DND-41 (cell line): ENCODE measurements around the gene CARD14.

Experiments
- ATAC-seq: fragments of 200-7000 bp; cut with Tn5 transposase; 3 replicates; pipeline ENCODE4 v1.9.1; 2021; ENCODE audit warnings: low read depth; ENCODE audit not compliant: insufficient read depth
- DNase-seq: peaks from one replicate; pipeline ENCODE4 v3.0.0-alpha.2; 2020
- H2AFZ ChIP-seq: 2 replicates; pipeline ENCODE4 v1.6.0; 2012; ENCODE audit warnings: low read depth, low read length
- H3K27ac ChIP-seq: 2 replicates; pipeline ENCODE4 v1.5.1; 2012; ENCODE audit warnings: low read length, inconsistent platforms
- H3K27me3 ChIP-seq: fragments of 200-600 bp; sonication (generic); 2 replicates; pipeline ENCODE4 v1.6.0; 2012; ENCODE audit warnings: low read length, mild to moderate bottlenecking, inconsistent platforms; ENCODE audit not compliant: insufficient read depth, poor library complexity
- H3K36me3 ChIP-seq: 2 replicates; pipeline ENCODE4 v1.5.1; 2012; ENCODE audit warnings: low read length, inconsistent platforms; ENCODE audit not compliant: insufficient read depth
- H3K4me1 ChIP-seq: 2 replicates; pipeline ENCODE4 v1.5.1; 2012; ENCODE audit warnings: mild to moderate bottlenecking, low read length; ENCODE audit not compliant: insufficient read depth
- H3K4me2 ChIP-seq: 2 replicates; pipeline ENCODE4 v1.6.0; 2012; ENCODE audit warnings: mild to moderate bottlenecking, moderate library complexity, low read length, inconsistent platforms; ENCODE audit not compliant: insufficient read depth
- H3K4me3 ChIP-seq, 2 experiments: fragments of 200-600 bp in 1 of 2; shearing (Covaris generic) in 1 of 2; 2 replicates each; pipeline ENCODE4 v1.5.1; 2012 to 2016; ENCODE audit warnings: inconsistent platforms in 2 of 2, low read length in 2 of 2, mild to moderate bottlenecking in 2 of 2, low read depth in 1 of 2, moderate library complexity in 1 of 2
- H3K79me2 ChIP-seq: 2 replicates; pipeline ENCODE4 v1.6.0; 2012; ENCODE audit warnings: low read length, inconsistent platforms; ENCODE audit not compliant: insufficient read depth
- H3K9ac ChIP-seq: 2 replicates; pipeline ENCODE4 v1.6.0; 2012; ENCODE audit warnings: low read depth, mild to moderate bottlenecking, inconsistent platforms, low read length, moderate library complexity
- H3K9me3 ChIP-seq: 2 replicates; pipeline ENCODE4 v1.5.1; 2012; ENCODE audit warnings: low read length, moderate library complexity, mild to moderate bottlenecking, inconsistent platforms; ENCODE audit not compliant: insufficient read depth, severe bottlenecking
- H4K20me1 ChIP-seq: 2 replicates; pipeline ENCODE4 v1.6.0; 2012; ENCODE audit warnings: low read length; ENCODE audit not compliant: insufficient read depth
- EZH2 ChIP-seq: IDR thresholded peaks from 3 replicates; pipeline ENCODE4 v1.6.1; 2012; ENCODE audit warnings: borderline replicate concordance, low read depth, mild to moderate bottlenecking, moderate library complexity, low read length, inconsistent platforms; ENCODE audit not compliant: severe bottlenecking
- TF ChIP-seq, protein P1 (sequence below): IDR thresholded peaks from 2 replicates; pipeline ENCODE4 v1.5.1; 2012; ENCODE audit warnings: borderline replicate concordance, low read length, moderate library complexity, mild to moderate bottlenecking; ENCODE audit not compliant: poor library complexity, severe bottlenecking; ENCODE audit errors: extremely low read depth

CARD14 gene

DNA sequence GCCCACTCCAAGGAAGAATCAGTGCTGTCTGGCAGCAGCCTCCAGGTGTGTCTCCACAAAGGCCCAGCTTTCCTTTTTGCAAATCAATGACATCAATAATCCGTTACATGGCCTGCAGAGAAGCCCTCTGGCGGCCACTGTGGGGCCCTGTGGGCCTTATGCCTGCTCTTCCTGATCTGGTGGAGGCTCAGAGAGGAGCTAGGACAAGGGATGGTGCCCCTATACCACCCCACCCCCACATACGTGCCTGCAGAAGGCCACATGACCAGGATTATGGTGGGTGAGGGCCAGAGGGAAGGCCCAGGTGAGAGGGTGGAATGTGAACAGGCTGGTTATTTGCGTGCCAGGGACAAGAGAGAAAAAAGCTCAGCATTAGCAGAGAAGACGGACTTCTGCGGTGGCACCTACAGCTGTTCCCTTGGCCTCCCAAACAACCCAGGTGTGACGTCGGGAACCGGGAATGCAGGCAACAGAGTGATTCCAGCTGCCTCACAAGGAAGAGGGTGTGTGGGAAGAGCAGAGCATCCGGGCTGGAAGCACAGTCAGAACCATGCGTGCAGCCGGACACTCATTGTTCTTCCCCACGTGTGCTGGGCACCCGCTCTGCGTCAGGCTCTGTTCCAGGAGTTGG lies 45.4 kb upstream of the CARD14 start:
- Histone ChIP-seq H3K27ac (no peak overlapping the region), H4K20me1 (no peaks in the 10 kb centered on the region), H3K4me2 (no peak overlapping the region), H3K79me2 (no peaks in the 10 kb centered on the region), H3K9ac (no peak overlapping the region), H3K4me3 (no peak overlapping the region), H3K9me3 (no peaks in the 10 kb centered on the region), H2AFZ (no peak overlapping the region), H3K27me3 (peaks cover 4% of the 10 kb centered on the region), H3K36me3 (no peaks in the 10 kb centered on the region), H3K4me1 (no peaks in the 10 kb centered on the region)
- no peak for DNase-seq
- peak; percentile 50; the same call in 2 of the 3 replicates for ATAC-seq
- TF ChIP-seq EZH2: no peak
- TF ChIP-seq, protein P1, sequence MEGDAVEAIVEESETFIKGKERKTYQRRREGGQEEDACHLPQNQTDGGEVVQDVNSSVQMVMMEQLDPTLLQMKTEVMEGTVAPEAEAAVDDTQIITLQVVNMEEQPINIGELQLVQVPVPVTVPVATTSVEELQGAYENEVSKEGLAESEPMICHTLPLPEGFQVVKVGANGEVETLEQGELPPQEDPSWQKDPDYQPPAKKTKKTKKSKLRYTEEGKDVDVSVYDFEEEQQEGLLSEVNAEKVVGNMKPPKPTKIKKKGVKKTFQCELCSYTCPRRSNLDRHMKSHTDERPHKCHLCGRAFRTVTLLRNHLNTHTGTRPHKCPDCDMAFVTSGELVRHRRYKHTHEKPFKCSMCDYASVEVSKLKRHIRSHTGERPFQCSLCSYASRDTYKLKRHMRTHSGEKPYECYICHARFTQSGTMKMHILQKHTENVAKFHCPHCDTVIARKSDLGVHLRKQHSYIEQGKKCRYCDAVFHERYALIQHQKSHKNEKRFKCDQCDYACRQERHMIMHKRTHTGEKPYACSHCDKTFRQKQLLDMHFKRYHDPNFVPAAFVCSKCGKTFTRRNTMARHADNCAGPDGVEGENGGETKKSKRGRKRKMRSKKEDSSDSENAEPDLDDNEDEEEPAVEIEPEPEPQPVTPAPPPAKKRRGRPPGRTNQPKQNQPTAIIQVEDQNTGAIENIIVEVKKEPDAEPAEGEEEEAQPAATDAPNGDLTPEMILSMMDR: peak; percentile 8

DNA sequence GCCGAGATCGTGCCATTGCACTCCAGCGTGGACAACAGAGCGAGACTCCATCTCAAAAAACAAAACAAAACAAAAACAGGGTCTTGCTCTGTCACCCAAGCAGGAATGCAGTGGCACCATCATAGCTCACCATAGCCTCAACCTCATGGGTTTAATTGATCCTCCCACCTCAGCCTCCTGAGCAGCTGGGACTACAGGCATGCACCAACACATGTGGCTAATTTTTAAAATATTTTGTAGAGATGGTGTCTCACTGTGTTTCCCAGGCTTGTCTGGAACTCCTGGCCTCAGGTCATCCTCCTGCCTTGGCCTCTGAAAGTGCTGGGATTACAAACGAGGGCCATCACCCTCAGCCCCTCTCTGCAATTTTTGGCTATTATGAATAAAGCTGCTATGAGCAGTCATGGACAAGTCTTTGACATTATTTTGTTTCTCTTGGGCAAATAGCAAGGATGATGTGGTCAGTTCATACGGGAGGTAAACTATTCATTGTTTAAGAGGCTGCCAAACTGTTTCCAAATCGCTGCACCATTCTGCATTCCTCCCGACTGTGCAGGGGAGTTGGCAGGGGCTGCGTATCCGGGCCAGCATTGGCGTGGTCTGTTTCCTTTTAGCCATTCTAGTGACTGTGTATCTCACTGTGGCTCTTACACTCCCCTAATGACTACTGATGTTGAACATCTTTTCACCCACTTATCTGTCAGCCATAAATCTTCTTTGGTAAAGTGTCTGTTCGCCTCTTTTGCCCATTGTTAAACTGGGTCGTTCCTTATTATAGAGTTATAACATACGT lies 44.0 kb upstream of the CARD14 start:
- DNase-seq (no peak), ATAC-seq (no peak)
- Histone ChIP-seq H3K36me3 (no peaks in the 10 kb centered on the region), H3K4me2 (no peak overlapping the region), H4K20me1 (no peaks in the 10 kb centered on the region), H3K27ac (no peak overlapping the region), H3K9me3 (no peaks in the 10 kb centered on the region), H3K4me1 (no peaks in the 10 kb centered on the region), H2AFZ (no peak overlapping the region), H3K27me3 (peaks cover 4% of the 10 kb centered on the region), H3K4me3 (no peak overlapping the region), H3K9ac (no peak overlapping the region), H3K79me2 (no peaks in the 10 kb centered on the region)
- TF ChIP-seq, protein P1: no peak
- TF ChIP-seq EZH2: no peak

DNA sequence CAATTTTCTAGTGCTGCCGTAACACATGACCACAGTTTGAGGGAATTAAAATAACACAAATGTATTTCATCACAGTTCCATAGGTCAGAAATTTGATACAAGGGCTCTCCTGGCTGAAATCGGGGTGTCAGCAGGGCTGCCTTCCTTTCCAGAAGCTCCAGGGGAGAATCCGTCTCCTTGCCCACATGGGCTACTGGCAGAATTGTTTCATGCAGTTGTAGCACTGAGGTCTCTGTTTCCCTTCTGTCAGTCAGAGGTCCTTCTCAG lies 43.4 kb upstream of the CARD14 start:
- Histone ChIP-seq H3K4me3 (no peak overlapping the region), H3K9ac (no peak overlapping the region), H3K4me2 (no peak overlapping the region), H3K27me3 (peaks cover 4% of the 10 kb centered on the region), H3K27ac (no peak overlapping the region), H3K36me3 (no peaks in the 10 kb centered on the region), H2AFZ (no peak overlapping the region), H3K79me2 (no peaks in the 10 kb centered on the region), H3K4me1 (no peaks in the 10 kb centered on the region), H3K9me3 (no peaks in the 10 kb centered on the region), H4K20me1 (no peaks in the 10 kb centered on the region)
- no peak for ATAC-seq
- no peak for DNase-seq
- TF ChIP-seq EZH2: no peak
- TF ChIP-seq, protein P1: no peak
